8988T (cell line): ENCODE data around the gene COA5.

ENCODE experiments used
- DNase-seq: peaks from one replicate; pipeline ENCODE4 v3.0.0; 2011

Gene COA5, protein sequence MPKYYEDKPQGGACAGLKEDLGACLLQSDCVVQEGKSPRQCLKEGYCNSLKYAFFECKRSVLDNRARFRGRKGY

GRCh38 chr2:98608116-98608961 lies at the start of gene COA5, which contains the start of gene UNC50:
Gene COA5, minus strand, starts transcription at chr2:98608512. Its CDS starts 107 bp downstream, at chr2:98608405.
Gene UNC50, plus strand, starts transcription at chr2:98608589. Its CDS starts 1,171 bp downstream, at chr2:98609760.
- DNase-seq: peak; percentile 92

DNA sequence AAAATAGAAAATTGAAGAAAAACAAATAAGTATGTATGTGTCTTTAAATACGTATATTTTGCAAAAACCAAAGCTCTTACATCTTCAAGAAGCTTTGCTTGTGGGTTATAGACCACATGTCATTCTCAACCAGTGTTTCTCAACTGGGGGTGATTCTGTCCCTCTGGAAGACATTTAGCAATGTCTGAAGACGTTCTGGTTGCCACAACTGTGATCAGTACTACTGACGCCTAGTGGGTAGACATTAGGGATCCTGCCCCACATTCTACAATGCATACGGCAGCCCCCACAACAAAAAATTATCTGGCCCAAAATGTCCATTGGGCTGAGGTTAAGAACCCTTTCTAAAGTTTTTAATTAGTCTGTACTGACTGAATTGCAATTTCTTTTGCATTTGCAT lies 48.5 kb upstream of the COA5 start:
- no peak for DNase-seq

DNA sequence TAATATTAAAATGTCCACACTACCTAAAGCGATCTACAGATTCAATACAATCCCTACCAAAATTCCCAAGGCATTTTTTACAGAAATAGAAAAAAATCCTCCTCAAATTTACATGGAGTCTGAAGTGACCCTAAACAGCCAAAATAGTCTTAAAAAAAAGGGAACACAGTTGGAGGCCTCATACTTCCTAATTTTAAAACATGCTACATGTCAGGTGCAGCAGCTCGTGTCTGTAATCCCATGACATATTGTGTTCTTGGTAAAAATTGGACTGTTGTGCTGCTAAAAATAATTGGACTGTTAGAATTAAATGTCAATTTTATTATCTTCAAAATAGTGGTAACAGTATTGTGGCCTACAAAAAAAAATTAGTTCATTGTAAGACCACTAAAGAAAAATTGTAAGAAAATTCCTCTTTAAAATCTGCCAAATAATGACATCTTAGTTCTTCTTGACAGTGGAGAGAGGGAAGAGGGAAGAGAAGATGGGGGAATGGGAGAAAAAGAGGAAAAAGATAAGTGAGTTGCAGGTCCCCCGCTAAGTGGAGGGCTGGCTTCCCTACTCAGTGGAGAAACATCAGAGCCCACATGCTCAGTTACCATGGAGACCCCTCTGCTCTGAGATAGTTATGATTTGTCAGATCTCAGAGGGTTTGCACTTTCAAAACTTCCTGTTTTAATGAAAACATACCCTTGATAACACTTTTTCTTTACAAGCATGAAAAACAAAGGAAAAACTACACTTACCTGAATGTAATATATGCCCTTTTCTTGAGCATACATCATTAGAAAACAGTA lies 46.6 kb upstream of the COA5 start:
- DNase-seq: no peak

DNA sequence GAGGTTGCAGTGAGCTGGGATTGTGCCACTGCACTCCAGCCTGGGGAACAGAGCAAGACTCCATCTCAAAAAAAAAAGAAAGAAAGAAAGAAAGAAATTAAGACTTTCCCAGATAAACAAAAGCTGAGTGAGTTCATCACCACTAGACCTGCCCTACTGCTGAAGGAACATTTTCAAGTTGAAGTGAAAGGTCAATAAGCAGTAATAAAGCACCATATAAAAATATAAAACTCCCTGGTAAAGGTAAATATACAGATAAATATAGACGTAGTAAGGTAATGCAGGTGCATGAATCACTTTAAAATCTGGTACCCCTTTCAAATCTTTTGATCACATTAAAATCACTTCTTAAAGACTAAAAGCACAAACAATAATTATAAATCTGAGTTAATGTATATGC lies 42.7 kb upstream of the COA5 start:
- no peak for DNase-seq

DNA sequence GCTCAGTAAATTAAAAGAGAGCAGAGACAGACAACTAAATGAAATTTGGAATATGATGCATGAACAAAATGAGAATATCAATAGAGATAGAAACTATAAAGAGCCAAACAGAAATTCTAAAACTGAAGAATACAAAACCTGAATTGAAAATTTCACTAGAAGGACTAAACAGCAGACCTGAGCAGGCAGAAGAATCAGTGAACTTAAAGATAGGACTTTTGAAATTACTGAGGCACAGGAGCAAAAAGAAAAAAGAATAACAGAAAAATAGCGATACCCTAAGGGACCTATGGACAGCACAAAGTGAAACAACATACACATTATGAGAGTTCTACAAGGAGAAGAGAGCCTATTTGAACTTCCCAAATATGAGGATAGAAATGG lies 41.7 kb upstream of the COA5 start:
- DNase-seq: no peak

DNA sequence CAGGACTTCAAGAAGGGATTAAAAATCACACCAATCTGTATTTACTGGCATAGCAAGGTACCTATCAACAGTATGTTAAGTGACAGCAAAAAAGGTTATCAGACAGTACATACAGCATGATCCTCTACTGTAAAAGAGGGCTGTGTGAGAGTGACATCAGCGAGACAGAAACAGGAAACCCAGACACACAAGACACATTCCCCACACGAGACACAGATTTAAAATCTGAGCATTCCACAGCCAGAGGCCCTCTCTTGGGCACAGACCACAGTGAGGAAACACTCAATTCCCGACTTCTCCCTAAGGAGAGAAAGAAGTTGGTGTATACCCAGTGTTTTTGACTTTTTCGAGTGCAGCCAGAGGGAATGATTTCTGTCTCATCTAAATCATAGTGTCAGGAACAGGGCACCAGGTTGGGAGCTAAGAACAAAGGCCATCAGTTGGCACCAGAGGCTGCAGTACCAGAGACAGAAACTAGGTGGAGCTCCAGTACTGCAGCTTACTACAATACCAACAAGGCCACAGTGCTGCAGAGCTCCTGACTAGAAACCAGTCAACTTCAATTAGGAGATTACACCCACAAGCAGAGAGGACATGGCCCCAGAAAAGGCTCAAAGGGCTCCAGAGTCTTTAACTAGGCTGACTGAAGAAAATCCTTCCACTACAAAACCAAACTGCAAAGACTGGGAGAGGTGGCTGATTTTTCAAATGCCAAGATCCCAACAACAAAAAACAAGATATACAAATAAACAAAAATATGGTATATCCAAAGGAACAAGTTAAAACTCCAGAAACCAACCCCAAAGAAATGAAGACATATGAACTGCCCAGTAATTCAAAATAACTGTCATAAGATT lies 41.1 kb upstream of the COA5 start:
- no peak for DNase-seq

DNA sequence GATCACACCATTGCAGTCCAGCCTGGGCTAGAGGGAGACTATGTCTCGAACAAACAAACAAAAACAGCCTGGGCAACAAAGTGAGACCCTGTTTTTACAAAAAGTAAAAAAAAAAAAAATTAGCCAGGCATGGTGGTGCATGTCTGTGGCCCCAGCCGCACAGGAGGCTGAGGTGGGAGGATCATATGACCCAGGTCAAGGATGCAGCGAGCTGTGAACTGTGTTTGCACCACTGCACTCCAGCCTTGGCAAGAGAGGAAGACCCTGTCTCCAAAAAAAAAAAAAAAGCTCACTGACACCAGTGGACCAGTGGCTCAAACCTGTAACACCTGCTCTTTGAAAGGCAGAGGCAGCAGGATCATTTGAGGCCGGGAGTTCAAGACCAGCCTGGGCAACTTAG lies 40.1 kb upstream of the COA5 start:
- DNase-seq: no peak

GRCh38 chr2:98647636-98648035 lies 39.3 kb upstream of the COA5 start:
- DNase-seq: no peak

DNA sequence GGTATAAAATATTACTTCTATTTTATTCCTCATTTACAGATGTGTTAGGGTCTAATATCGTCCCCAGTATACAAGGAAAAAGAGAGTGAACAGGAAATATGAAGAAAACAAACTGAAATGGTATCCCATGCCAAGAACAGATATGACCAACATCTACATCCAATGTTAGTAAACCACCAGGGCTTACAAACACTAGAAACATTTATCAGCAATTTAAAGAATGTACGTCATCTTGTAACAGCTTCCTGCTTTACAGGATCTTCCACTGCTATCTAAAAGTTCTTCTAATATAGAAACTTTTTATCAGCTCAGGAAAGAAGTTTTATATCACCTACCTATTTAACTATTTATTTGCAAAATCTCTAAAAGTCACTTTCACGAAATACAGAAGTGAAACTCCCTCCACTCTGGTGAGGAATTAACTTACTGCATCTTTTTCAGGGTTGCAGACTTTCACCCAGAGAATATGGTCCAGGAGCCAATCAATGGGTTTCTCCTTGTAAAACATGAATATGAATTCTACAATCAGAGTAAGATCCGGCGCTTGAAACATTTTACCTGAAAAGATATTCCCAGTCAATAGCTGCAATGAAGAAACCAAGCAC lies 35.3 kb upstream of the COA5 start:
- DNase-seq: no peak

GRCh38 chr2:98637401-98638147 lies 29.3 kb upstream of the COA5 start:
- DNase-seq: no peak

- DNase-seq: no peak
Measured at GRCh38 chr2:98634406-98635092, 26.2 kb upstream of the COA5 start.

GRCh38 chr2:98632351-98632750 lies 24.0 kb upstream of the COA5 start:
- DNase-seq: no peak

GRCh38 chr2:98623657-98624056 lies 15.3 kb upstream of the COA5 start:
- DNase-seq: no peak

DNA sequence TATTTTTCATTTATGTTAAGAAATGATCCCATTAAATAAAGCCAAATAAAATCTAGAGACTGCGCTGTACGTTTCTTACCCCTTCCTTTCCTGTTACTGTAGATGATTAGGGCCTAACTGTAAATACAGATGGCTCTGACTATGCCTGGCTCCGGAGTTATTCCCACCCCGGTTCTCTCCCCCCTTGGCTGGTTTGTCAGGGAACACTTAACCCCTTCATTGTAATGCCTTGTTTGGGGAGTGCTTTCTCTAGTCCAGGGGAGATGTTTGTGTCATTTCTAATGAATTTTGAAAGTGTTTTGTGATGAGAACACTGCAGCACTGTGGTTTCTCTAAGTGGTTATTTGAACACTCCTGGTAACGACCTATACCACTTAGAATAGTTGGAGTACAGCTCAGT lies 8.8 kb upstream of the COA5 start:
- no peak for DNase-seq

DNA sequence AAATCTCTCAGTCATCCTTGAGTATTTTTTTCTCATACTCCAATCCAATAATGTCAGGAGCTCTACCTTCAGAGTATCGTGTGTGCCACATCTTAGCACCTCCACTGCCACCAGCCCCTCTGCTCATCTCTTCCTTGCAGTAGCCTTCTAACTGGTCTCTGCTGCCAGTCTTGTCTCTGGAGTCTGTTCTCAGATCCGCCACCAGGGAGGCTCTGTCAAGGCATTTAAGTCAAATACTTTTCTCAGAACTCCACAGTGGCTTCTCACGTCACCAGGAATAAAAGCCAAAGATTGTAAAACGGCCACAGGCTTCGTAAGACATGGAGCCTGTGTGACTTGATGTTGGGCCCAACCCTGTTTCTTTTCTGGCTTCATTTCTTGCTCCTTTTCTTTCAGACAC lies 7.2 kb upstream of the COA5 start:
- no peak for DNase-seq

- DNase-seq: no peak
Measured at GRCh38 chr2:98614024-98614739, 5.9 kb upstream of the COA5 start.

- DNase-seq: no peak
Measured at GRCh38 chr2:98608962-98609604, 771 bp upstream of the COA5 start.

DNA sequence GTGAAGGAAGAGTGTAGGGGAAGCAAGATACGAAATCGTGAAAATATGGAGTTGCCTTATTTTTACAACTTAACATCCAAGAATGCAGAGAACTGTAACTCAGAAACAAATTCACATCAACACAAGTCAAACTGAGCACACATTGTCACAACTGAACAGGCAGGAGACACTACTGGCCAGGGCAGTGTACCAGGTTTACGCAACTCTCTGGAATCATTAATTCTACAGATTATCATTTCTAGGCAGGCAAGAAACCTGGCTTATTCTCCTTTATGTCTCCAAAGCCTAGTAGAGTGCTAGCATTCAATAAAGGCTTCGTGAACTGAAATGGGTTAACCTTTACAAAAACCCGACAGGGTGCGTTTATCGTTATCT lies 584 bp downstream of the COA5 start:
- no peak for DNase-seq

GRCh38 chr2:98607104-98607503 lies 1.2 kb downstream of the COA5 start:
- no peak for DNase-seq

GRCh38 chr2:98606431-98606830 lies 1.9 kb downstream of the COA5 start:
- DNase-seq: no peak
